Neural crest cell (in vitro differentiated cells): ENCODE measurements around the gene GTSE1. TPM values are rescaled to one million over a fixed set of nuclear protein-coding genes. Genes with fewer than 3 reads are reported as not detected.

Source experiments
- DNase-seq: peaks from one replicate; pipeline ENCODE4 v3.0.0; 2021; ENCODE audit warnings: low read depth, mixed read lengths, low spot score
- H3K27ac Mint-ChIP-seq: one replicate; pipeline ENCODE4 v1.8.0; 2021; ENCODE audit warnings: mild to moderate bottlenecking, mixed read lengths; ENCODE audit not compliant: unreplicated experiment
- H3K27me3 Mint-ChIP-seq: 2 replicates; pipeline ENCODE4 v1.8.0; 2021; ENCODE audit warnings: low read depth, mild to moderate bottlenecking, mixed read lengths
- H3K36me3 Mint-ChIP-seq: 2 replicates; pipeline ENCODE4 v1.8.0; 2021; ENCODE audit warnings: low read depth, mild to moderate bottlenecking, mixed read lengths
- H3K4me1 Mint-ChIP-seq: 2 replicates; pipeline ENCODE4 v1.8.0; 2021; ENCODE audit warnings: mixed read lengths
- H3K4me3 Mint-ChIP-seq: one replicate; pipeline ENCODE4 v1.8.0; 2021; ENCODE audit warnings: mild to moderate bottlenecking, mixed read lengths
- H3K9me3 Mint-ChIP-seq: 2 replicates; pipeline ENCODE4 v1.8.0; 2021; ENCODE audit warnings: mixed read lengths
- CTCF ChIP-seq: fragments of 200-600 bp; sonication (generic); conservative IDR thresholded peaks from 2 replicates; pipeline ENCODE4 v1.5.0; 2021; ENCODE audit warnings: antibody characterized with exemption, mild to moderate bottlenecking
- total RNA-seq: library from RNA; stranded (reverse); gene quantifications from 2 replicates; pipeline ENCODE4 v1.2.1, GENCODE V29; 2021

GTSE1 gene
- total RNA-seq, 1 donor from 2014 or later, result 67.6 TPM

GRCh38 chr22:46295277-46295971 is 1.2 kb upstream of the GTSE1 start:
- Mint-ChIP-seq H3K9me3 (no peaks in the 10 kb centered on the region), H3K27me3 (no peaks in the 10 kb centered on the region), H3K27ac (no peak overlapping the region)

DNA sequence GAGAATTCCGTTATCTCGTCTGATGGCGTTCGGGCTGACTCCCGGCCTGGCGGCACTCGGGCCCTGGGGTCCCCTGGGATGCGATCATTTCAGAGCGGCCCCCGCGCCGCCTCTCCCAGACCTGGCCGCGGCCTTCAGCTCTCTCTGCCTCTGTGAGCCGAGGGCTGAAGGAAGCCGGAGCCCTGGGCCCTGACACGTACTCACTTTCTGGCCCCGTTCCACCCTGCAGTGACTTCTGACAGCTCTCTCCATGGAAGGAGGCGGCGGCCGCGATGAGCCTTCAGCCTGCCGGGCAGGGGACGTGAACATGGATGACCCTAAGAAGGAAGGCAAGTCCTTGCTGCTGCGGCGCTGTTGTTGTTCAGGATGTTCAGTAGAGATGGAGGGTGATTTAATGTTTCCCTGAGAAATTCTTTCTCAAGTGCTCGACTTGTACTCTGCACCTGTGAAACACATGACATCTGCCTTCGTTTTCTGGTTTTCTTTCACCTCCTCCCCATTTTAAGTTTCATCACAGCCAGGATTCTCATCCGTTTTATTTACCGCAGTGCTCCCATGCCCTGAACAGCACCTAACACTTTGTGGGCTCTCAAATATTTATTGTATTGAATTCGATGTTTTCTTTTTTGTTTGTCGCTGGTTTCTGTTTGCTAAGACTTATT is 612 bp downstream of the GTSE1 start:
- peak; percentile 29 for DNase-seq
- Mint-ChIP-seq H3K4me1 (peaks cover 47% of the 10 kb centered on the region), H3K9me3 (no peaks in the 10 kb centered on the region), H3K27me3 (no peaks in the 10 kb centered on the region), H3K36me3 (peaks cover 13% of the 10 kb centered on the region), H3K4me3 (peak overlapping the region; percentile 88), H3K27ac (peak overlapping the region; percentile 63)
- no peak for TF ChIP-seq CTCF

More at GRCh38 chr22:46295277-46295971, 1.2 kb upstream of the GTSE1 start:
- no peak for TF ChIP-seq CTCF
- H3K36me3 Mint-ChIP-seq, result peaks cover 9% of the 10 kb centered on the region
- H3K4me3 Mint-ChIP-seq, result peak overlapping the region; percentile 88
- peaks cover 39% of the 10 kb centered on the region for H3K4me1 Mint-ChIP-seq
- no peak for DNase-seq

GRCh38 chr22:46299101-46299500 is 2.4 kb downstream of the GTSE1 start:
- TF ChIP-seq CTCF, result no peak
- H3K4me3 Mint-ChIP-seq, result peak overlapping the region; percentile 88

GRCh38 chr22:46300491-46300890 is 3.8 kb downstream of the GTSE1 start:
- no peak overlapping the region for H3K27ac Mint-ChIP-seq

More at GRCh38 chr22:46299101-46299500, 2.4 kb downstream of the GTSE1 start:
- DNase-seq, result no peak
- H3K36me3 Mint-ChIP-seq, result peaks cover 16% of the 10 kb centered on the region
- peaks cover 55% of the 10 kb centered on the region for H3K4me1 Mint-ChIP-seq
- H3K9me3 Mint-ChIP-seq, result no peaks in the 10 kb centered on the region
- no peak overlapping the region for H3K27ac Mint-ChIP-seq
- H3K27me3 Mint-ChIP-seq, result no peaks in the 10 kb centered on the region

DNA sequence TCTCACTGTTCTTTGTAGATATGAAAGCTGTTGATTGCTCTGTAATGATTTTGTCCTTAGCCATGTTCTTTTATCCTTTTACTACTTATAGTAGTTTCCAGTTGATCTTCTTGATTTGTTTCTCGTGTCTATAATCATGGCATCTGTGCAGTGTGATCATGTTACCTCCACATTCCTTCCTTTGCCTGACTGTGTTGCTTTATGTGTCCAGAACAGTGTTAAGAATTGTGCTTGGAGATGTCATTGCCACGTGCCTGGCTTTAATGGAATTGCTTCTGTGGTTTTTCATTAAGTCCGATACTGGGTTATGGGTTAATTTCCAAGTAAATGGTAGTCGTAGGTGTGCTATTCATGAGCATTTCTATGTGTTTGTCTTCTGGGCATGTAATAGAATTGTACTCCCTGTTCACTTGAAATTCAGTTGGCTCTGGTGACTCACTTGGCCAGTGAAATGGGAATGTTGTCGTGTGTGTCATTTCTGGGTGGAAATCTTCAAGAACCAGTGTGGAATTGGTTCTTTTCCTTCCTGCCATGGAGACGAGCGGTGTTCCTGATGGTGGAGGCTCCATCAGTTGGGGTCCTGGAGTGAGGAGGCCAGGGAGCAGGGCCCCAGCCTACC is 6.8 kb downstream of the GTSE1 start:
- no peak for TF ChIP-seq CTCF
- no peaks in the 10 kb centered on the region for H3K27me3 Mint-ChIP-seq

More at GRCh38 chr22:46300491-46300890, 3.8 kb downstream of the GTSE1 start:
- no peak for TF ChIP-seq CTCF
- Mint-ChIP-seq H3K36me3 (peaks cover 18% of the 10 kb centered on the region), H3K4me3 (peak overlapping the region; percentile 72), H3K4me1 (peaks cover 49% of the 10 kb centered on the region), H3K27me3 (no peaks in the 10 kb centered on the region), H3K9me3 (no peaks in the 10 kb centered on the region)
- no peak for DNase-seq

More for the DNA sequence above, 6.8 kb downstream of the GTSE1 start:
- H3K27ac Mint-ChIP-seq, result no peak overlapping the region
- DNase-seq, result no peak
- peak overlapping the region; percentile 4 for H3K4me3 Mint-ChIP-seq
- H3K4me1 Mint-ChIP-seq, result peaks cover 30% of the 10 kb centered on the region
- H3K36me3 Mint-ChIP-seq, result peaks cover 18% of the 10 kb centered on the region
- no peaks in the 10 kb centered on the region for H3K9me3 Mint-ChIP-seq
